PC-3 (cell line): ENCODE data around the gene ANKRD13C.
"Not testable (repeated sequence)": the region's sequence is repeated elsewhere in the genome, so short reads cannot be mapped to it uniquely, and the experiment has no call there.

Source experiments
- CTCF ChIP-seq: fragments of 300-600 bp; sonication (generic); conservative IDR thresholded peaks from 2 replicates; pipeline ENCODE4 v1.5.1; 2017; ENCODE audit warnings: antibody characterized with exemption, low read depth, mild to moderate bottlenecking, low read length
- EZH2phosphoT487 ChIP-seq: fragments of 300-600 bp; sonication (generic); IDR thresholded peaks from 2 replicates; pipeline ENCODE4 v1.6.1; 2018; ENCODE audit warnings: mild to moderate bottlenecking, antibody characterized with exemption, low read length, borderline replicate concordance

GRCh38 chr1:70366425-70366952 is 12.0 kb upstream of the ANKRD13C start:
- TF ChIP-seq CTCF, EZH2phosphoT487: not testable (repeated sequence)
